ENCODE results near the gene VTCN1.
"Not testable (repeated sequence)": the region's sequence is repeated elsewhere in the genome, so short reads cannot be mapped to it uniquely, and the experiment has no call there.

VTCN1 gene

GRCh38 chr1:117210831-117211261 is at the start of gene VTCN1:
Gene VTCN1, minus strand, starts transcription at chr1:117210927. Its CDS starts 72 bp downstream, at chr1:117210855.
- no peak for DNase-seq

GRCh38 chr1:117258791-117259190 is 48.1 kb upstream of the VTCN1 start:
- no peak for DNase-seq

GRCh38 chr1:117258075-117258474 is 47.3 kb upstream of the VTCN1 start:
- DNase-seq, result not testable (repeated sequence)

- no peak for DNase-seq
Observed at GRCh38 chr1:117257291-117257690, 46.6 kb upstream of the VTCN1 start.

GRCh38 chr1:117250061-117250606 is 39.4 kb upstream of the VTCN1 start:
- no peak for DNase-seq

- DNase-seq, result no peak
Observed at GRCh38 chr1:117244971-117245370, 34.2 kb upstream of the VTCN1 start.

- DNase-seq, result no peak
Observed at GRCh38 chr1:117244306-117244705, 33.6 kb upstream of the VTCN1 start.

GRCh38 chr1:117241512-117241911 is 30.8 kb upstream of the VTCN1 start:
- DNase-seq, result no peak

GRCh38 chr1:117240547-117240946 is 29.8 kb upstream of the VTCN1 start:
- DNase-seq, result no peak

GRCh38 chr1:117239467-117239866 is 28.7 kb upstream of the VTCN1 start:
- no peak for DNase-seq

GRCh38 chr1:117237726-117238381 is 27.1 kb upstream of the VTCN1 start:
- no peak for DNase-seq

GRCh38 chr1:117235863-117236465 is 25.2 kb upstream of the VTCN1 start:
- no peak for DNase-seq

GRCh38 chr1:117232531-117232930 is 21.8 kb upstream of the VTCN1 start:
- DNase-seq, result no peak

GRCh38 chr1:117231748-117232373 is 21.1 kb upstream of the VTCN1 start:
- DNase-seq, result no peak

GRCh38 chr1:117231312-117231711 is 20.6 kb upstream of the VTCN1 start:
- no peak for DNase-seq

GRCh38 chr1:117229217-117229616 is 18.5 kb upstream of the VTCN1 start:
- DNase-seq, result no peak

GRCh38 chr1:117225931-117226330 is 15.2 kb upstream of the VTCN1 start:
- DNase-seq, result no peak

- DNase-seq, result no peak
Observed at GRCh38 chr1:117216718-117217117, 6.0 kb upstream of the VTCN1 start.

GRCh38 chr1:117215733-117216462 is 5.2 kb upstream of the VTCN1 start:
- no peak for DNase-seq

GRCh38 chr1:117215019-117215418 is 4.3 kb upstream of the VTCN1 start:
- DNase-seq, result no peak

- no peak for DNase-seq
Observed at GRCh38 chr1:117213046-117213445, 2.3 kb upstream of the VTCN1 start.

- no peak for DNase-seq
Observed at GRCh38 chr1:117210386-117210785, 341 bp downstream of the VTCN1 start.

- DNase-seq, result no peak
Observed at GRCh38 chr1:117209094-117209493, 1.6 kb downstream of the VTCN1 start.

All from NCI-H748 treated with DMSO at 0.1 percent for 48 hours (cell line).